Measurements from ENCODE around the gene C2CD2. TPM values are rescaled to one million over a fixed set of nuclear protein-coding genes. Genes with fewer than 3 reads are reported as not detected.
A peak's percentile ranks its signal among the peaks of the same experiment; 100 is the strongest.

Gene C2CD2
- total and polyA plus RNA-seq, 5 donors from 2014 or later = 1.7 to 15.3 (median 2.1) TPM

DNA sequence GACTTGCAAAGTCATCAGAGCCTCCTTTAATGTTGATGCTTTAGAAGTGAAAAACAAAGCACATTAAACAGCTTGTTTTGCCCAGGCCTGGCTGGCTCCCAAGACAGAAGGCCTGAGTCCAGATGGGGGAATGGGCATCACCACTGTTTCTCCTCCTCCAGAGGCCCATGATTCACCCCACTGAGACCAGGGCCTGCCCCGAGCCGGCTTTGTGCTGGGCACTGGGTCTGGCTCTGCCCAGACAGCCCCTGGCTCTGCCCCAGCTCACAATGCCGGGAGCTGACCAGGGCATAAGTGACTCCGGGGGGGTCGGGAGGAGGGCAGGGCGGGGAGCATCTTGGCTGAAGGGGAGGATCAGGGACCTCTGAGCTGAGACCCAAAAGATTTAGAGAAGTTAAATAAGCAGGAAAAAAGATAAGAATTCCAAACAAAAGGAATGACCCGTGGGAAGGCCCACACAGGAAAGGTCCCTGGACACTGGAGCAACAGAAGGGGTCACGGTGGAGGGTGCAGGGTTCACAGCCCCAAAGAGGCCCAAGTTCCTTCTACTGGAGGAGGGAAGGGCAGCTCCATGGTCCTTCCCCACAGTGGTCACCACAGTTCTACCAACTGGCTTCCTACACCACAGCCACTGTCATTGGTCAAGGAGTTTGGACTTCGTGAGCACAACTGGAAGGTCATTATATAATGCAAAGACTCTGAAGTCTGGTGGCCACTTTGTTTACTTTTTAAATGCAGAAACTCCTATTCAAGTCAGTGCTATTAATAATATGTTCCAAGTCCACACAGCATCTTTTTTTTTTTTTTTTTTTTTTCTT is 5.5 kb downstream of the C2CD2 start:
- no peak overlapping the region for H3K27ac Mint-ChIP-seq
- DNase-seq = no peak
- H3K4me1 Mint-ChIP-seq = peaks cover 0 to 10% (median 0%) of the 10 kb centered on the region in 4 donors
- ATAC-seq (ENCODE audit: low read depth in 2 of 2) = no peak
- H3K27me3 ChIP-seq (ENCODE audit: control insufficient read depth, insufficient read depth, low read length) = no peaks in the 10 kb centered on the region
- no peaks in the 10 kb centered on the region for H3K36me3 Mint-ChIP-seq
- no peaks in the 10 kb centered on the region for H3K36me3 ChIP-seq (ENCODE audit: control insufficient read depth, insufficient read depth, low read length)
- no peaks in the 10 kb centered on the region for H3K9me3 Mint-ChIP-seq
- no peaks in the 10 kb centered on the region for H3K9me3 ChIP-seq (ENCODE audit: control insufficient read depth in 2 of 2, low read length in 2 of 2)
- H3K4me3 ChIP-seq (ENCODE audit: low read depth, low read length) = no peak overlapping the region
- no peaks in the 10 kb centered on the region for H3K4me1 ChIP-seq (ENCODE audit: control insufficient read depth, insufficient read depth, low read length, poor library complexity, severe bottlenecking)
- H3K4me3 Mint-ChIP-seq = no peak overlapping the region
- H3K27ac ChIP-seq (ENCODE audit: insufficient read depth, low read length, poor library complexity, severe bottlenecking) = no peak overlapping the region
- H3K27me3 Mint-ChIP-seq = peaks cover 20% of the 10 kb centered on the region

DNA sequence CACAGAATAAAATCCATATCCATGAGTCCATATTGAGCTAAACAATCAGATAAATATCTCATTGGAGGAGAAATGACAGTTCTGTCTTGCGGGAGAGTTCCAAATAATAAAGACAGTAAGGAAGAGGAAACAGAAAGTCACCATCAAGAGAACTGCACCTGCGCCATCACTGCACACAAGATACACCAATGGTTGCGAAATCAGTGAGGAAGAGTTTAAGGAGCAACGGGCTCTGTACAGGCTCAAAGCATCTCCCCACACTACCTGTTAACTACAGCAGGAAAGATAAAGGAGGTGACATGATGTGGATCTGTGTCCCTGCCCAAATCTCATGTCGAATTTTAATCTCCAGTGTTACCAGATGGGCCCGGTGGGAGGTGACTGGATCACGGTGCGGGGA is 7.8 kb downstream of the C2CD2 start:
- Histone ChIP-seq H3K4me3 (ENCODE audit: low read depth, low read length) (no peak overlapping the region), H3K36me3 (ENCODE audit: control insufficient read depth, insufficient read depth, low read length) (no peaks in the 10 kb centered on the region), H3K27me3 (ENCODE audit: control insufficient read depth, insufficient read depth, low read length) (no peaks in the 10 kb centered on the region), H3K4me1 (ENCODE audit: control insufficient read depth, insufficient read depth, low read length, poor library complexity, severe bottlenecking) (no peaks in the 10 kb centered on the region), H3K27ac (ENCODE audit: insufficient read depth, low read length, poor library complexity, severe bottlenecking) (no peak overlapping the region), H3K9me3 (ENCODE audit: control insufficient read depth in 2 of 2, low read length in 2 of 2) (no peaks in the 10 kb centered on the region)
- ATAC-seq (ENCODE audit: low read depth in 2 of 2) = no peak
- Mint-ChIP-seq H3K27ac (peak overlapping the region in 1 of 3 donors; percentile 37), H3K9me3 (peaks cover 0 to 2% (median 0%) of the 10 kb centered on the region in 7 donors), H3K4me3 (no peak overlapping the region), H3K36me3 (no peaks in the 10 kb centered on the region), H3K4me1 (no peaks in the 10 kb centered on the region), H3K27me3 (peaks cover 7% of the 10 kb centered on the region)
- no peak for DNase-seq

DNA sequence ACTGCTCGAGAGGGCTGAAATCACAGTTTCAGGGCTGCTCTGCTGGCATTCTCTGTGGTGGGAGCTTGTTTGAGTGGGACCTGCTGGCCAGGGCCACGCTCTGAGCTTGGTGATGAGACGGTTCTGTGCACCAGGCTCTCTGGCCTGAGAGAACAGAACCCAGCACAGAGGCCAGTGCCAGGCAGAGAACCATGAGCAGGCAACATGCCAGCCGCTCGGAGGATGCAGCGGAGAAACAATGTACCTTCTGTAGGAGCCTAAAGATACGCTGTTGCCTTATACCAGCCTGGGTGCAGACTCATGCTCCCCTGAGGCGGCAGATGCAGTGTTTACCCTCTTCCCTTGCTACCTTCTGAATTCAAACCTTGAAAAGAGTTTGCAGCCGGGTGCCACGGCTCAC is 10.0 kb downstream of the C2CD2 start:
- no peak overlapping the region for H3K27ac Mint-ChIP-seq
- Histone ChIP-seq H3K4me3 (ENCODE audit: low read depth, low read length) (no peak overlapping the region), H3K27ac (ENCODE audit: insufficient read depth, low read length, poor library complexity, severe bottlenecking) (no peak overlapping the region), H3K36me3 (ENCODE audit: control insufficient read depth, insufficient read depth, low read length) (no peaks in the 10 kb centered on the region), H3K27me3 (ENCODE audit: control insufficient read depth, insufficient read depth, low read length) (no peaks in the 10 kb centered on the region), H3K4me1 (ENCODE audit: control insufficient read depth, insufficient read depth, low read length, poor library complexity, severe bottlenecking) (no peaks in the 10 kb centered on the region), H3K9me3 (ENCODE audit: control insufficient read depth in 2 of 2, low read length in 2 of 2) (no peaks in the 10 kb centered on the region)
- H3K4me1 Mint-ChIP-seq = no peaks in the 10 kb centered on the region
- H3K27me3 Mint-ChIP-seq = peaks cover 15% of the 10 kb centered on the region
- H3K9me3 Mint-ChIP-seq = peaks cover 0 to 2% (median 0%) of the 10 kb centered on the region in 7 donors
- DNase-seq = no peak
- H3K4me3 Mint-ChIP-seq = no peak overlapping the region
- ATAC-seq (ENCODE audit: low read depth in 2 of 2) = no peak
- no peaks in the 10 kb centered on the region for H3K36me3 Mint-ChIP-seq

DNA sequence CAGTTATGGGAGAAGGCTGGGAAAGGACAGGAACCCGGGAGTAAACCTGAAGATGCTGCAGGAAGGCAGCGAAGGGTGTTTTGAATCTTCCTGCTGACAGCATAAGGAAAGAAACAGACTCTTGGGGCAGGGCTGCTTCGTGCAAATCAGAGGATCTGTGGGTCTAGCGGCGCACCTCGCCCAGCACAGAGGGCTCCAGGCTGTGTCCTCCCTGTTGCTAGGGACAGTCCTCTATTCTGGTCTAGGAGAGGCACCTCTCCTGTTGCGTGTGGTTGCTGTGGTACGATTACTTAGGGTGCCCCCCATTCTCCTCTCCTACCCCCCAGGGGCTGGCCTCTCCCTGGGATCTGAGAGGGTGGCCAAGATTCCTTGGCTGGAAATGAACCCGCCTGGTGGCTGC is 11.4 kb downstream of the C2CD2 start:
- DNase-seq = no peak
- H3K27me3 Mint-ChIP-seq = peaks cover 12% of the 10 kb centered on the region
- Histone ChIP-seq H3K36me3 (ENCODE audit: control insufficient read depth, insufficient read depth, low read length) (no peaks in the 10 kb centered on the region), H3K4me3 (ENCODE audit: low read depth, low read length) (no peak overlapping the region), H3K27me3 (ENCODE audit: control insufficient read depth, insufficient read depth, low read length) (no peaks in the 10 kb centered on the region), H3K9me3 (ENCODE audit: control insufficient read depth in 2 of 2, low read length in 2 of 2) (no peaks in the 10 kb centered on the region), H3K4me1 (ENCODE audit: control insufficient read depth, insufficient read depth, low read length, poor library complexity, severe bottlenecking) (no peaks in the 10 kb centered on the region), H3K27ac (ENCODE audit: insufficient read depth, low read length, poor library complexity, severe bottlenecking) (no peak overlapping the region)
- H3K4me1 Mint-ChIP-seq = no peaks in the 10 kb centered on the region
- H3K36me3 Mint-ChIP-seq = no peaks in the 10 kb centered on the region
- H3K27ac Mint-ChIP-seq = no peak overlapping the region
- H3K9me3 Mint-ChIP-seq = peaks cover 0 to 2% (median 0%) of the 10 kb centered on the region in 7 donors
- ATAC-seq (ENCODE audit: low read depth in 2 of 2) = no peak
- no peak overlapping the region for H3K4me3 Mint-ChIP-seq

DNA sequence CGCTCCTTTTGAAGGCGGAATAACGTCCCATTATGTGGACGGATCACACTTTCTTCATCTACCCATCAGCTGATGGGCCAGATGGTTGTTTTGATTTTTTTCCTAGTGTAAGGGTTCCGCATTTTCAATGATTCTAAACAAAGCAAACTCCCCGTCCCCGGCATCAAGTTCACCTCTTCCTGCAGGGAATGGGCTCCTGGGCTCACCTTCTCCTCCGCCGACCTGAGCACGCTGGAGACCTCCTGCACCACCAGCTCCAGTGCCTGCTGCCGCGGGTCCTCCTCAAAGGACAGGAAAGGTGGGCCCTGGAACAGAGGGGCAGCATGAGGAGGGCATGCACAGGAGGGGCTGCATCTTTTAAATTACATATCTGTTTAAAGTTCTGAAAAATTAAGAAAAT is 11.9 kb downstream of the C2CD2 start:
- Histone ChIP-seq H3K36me3 (ENCODE audit: control insufficient read depth, insufficient read depth, low read length) (no peaks in the 10 kb centered on the region), H3K9me3 (ENCODE audit: control insufficient read depth in 2 of 2, low read length in 2 of 2) (no peaks in the 10 kb centered on the region), H3K4me1 (ENCODE audit: control insufficient read depth, insufficient read depth, low read length, poor library complexity, severe bottlenecking) (no peaks in the 10 kb centered on the region), H3K27me3 (ENCODE audit: control insufficient read depth, insufficient read depth, low read length) (no peaks in the 10 kb centered on the region), H3K27ac (ENCODE audit: insufficient read depth, low read length, poor library complexity, severe bottlenecking) (no peak overlapping the region), H3K4me3 (ENCODE audit: low read depth, low read length) (no peak overlapping the region)
- no peak overlapping the region for H3K27ac Mint-ChIP-seq
- peaks cover 15% of the 10 kb centered on the region for H3K27me3 Mint-ChIP-seq
- DNase-seq (no peak), ATAC-seq (ENCODE audit: low read depth in 2 of 2) (no peak)
- H3K4me3 Mint-ChIP-seq = no peak overlapping the region
- peaks cover 0 to 2% (median 0%) of the 10 kb centered on the region in 7 donors for H3K9me3 Mint-ChIP-seq
- no peaks in the 10 kb centered on the region for H3K4me1 Mint-ChIP-seq
- no peaks in the 10 kb centered on the region for H3K36me3 Mint-ChIP-seq

DNA sequence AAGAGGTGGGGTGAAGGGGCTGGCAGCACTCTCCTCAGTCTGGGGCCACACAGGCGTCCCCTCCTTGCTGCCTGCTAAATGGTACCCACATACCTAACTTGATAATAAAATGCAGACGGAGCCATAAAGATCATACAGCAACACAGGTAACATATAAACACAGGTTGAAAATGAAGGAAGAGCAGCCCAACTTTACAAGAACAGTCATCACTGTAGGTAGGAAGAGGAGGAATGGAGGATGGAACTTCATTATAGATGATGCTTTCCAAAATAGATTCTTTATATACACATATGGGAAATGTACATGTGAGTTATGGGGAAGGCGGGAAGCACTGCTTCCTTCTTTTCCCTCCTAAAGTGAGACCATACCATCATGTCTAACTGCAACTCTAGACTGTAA is 13.4 kb downstream of the C2CD2 start:
- Histone ChIP-seq H3K4me3 (ENCODE audit: low read depth, low read length) (no peak overlapping the region), H3K9me3 (ENCODE audit: control insufficient read depth in 2 of 2, low read length in 2 of 2) (no peaks in the 10 kb centered on the region), H3K27me3 (ENCODE audit: control insufficient read depth, insufficient read depth, low read length) (no peaks in the 10 kb centered on the region), H3K27ac (ENCODE audit: insufficient read depth, low read length, poor library complexity, severe bottlenecking) (no peak overlapping the region), H3K4me1 (ENCODE audit: control insufficient read depth, insufficient read depth, low read length, poor library complexity, severe bottlenecking) (no peaks in the 10 kb centered on the region), H3K36me3 (ENCODE audit: control insufficient read depth, insufficient read depth, low read length) (no peaks in the 10 kb centered on the region)
- DNase-seq = no peak
- Mint-ChIP-seq H3K36me3 (no peaks in the 10 kb centered on the region), H3K4me1 (no peaks in the 10 kb centered on the region), H3K4me3 (no peak overlapping the region), H3K27me3 (peaks cover 24% of the 10 kb centered on the region), H3K9me3 (peaks cover 0 to 2% (median 0%) of the 10 kb centered on the region in 7 donors), H3K27ac (no peak overlapping the region)
- ATAC-seq (ENCODE audit: low read depth in 2 of 2) = no peak

DNA sequence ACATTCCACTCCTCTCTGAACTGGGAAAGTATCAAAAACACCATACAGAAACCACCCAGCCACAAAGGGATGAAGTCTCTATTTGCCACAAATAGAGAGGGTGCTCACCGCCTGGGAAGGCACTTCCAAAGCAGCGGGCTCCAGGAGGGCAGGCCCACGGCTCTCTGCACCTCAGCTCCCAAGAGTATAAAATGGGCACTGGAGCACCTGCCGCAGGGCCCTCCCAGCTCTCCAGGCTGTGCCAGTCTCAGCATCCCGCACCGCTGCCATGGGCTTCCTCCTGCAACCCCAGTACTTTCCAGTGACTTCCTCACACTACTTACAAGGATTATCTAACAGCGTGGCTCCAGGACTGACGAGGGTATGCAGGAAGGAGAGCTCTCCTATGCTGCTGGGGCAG is 14.4 kb downstream of the C2CD2 start:
- Mint-ChIP-seq H3K36me3 (no peaks in the 10 kb centered on the region), H3K27ac (no peak overlapping the region), H3K4me3 (no peak overlapping the region), H3K27me3 (peaks cover 33% of the 10 kb centered on the region), H3K4me1 (no peaks in the 10 kb centered on the region), H3K9me3 (peaks cover 0 to 2% (median 0%) of the 10 kb centered on the region in 7 donors)
- Histone ChIP-seq H3K4me1 (ENCODE audit: control insufficient read depth, insufficient read depth, low read length, poor library complexity, severe bottlenecking) (no peaks in the 10 kb centered on the region), H3K27me3 (ENCODE audit: control insufficient read depth, insufficient read depth, low read length) (no peaks in the 10 kb centered on the region), H3K36me3 (ENCODE audit: control insufficient read depth, insufficient read depth, low read length) (no peaks in the 10 kb centered on the region), H3K27ac (ENCODE audit: insufficient read depth, low read length, poor library complexity, severe bottlenecking) (no peak overlapping the region), H3K4me3 (ENCODE audit: low read depth, low read length) (no peak overlapping the region), H3K9me3 (ENCODE audit: control insufficient read depth in 2 of 2, low read length in 2 of 2) (no peaks in the 10 kb centered on the region)
- DNase-seq (no peak), ATAC-seq (ENCODE audit: low read depth in 2 of 2) (no peak)
